ENCODE measurements around the gene DPEP2NB.

GRCh38 chr16:67966549-67967182, 49.0 kb downstream of the DPEP2NB start:
- TF ChIP-seq CTCF (IDR thresholded peaks at IDR 0.05; ENCODE audit: insufficient read depth, low read depth, low read length) (no peak), EZH2 (IDR thresholded peaks at IDR 0.05; ENCODE audit: insufficient read depth, low read length) (no peak)
